H1 (cell line): ENCODE data around the gene ANKRD31. TPM values are rescaled to one million over a fixed set of nuclear protein-coding genes. Genes with fewer than 3 reads are reported as not detected.
"Not testable (repeated sequence)": the region's sequence is repeated elsewhere in the genome, so short reads cannot be mapped to it uniquely, and the experiment has no call there.

Experiments
- CTCF ChIA-PET: fragments of 300-600 bp; sonication (Branson Sonifier 250); formaldehyde crosslinking; loops from one replicate; lab custom pipeline; 2021; ENCODE audit not compliant: partially characterized antibody; lab: Charles Lee
- POLR2A ChIA-PET: fragments of 300-600 bp; sonication (Branson Sonifier 250); formaldehyde crosslinking; loops from one replicate; lab custom pipeline; 2021; ENCODE audit warnings: inconsistent platforms; ENCODE audit not compliant: partially characterized antibody; lab: Charles Lee
- DNase-seq, 2 experiments: peaks; one replicate each; pipeline versions ENCODE4 v3.0.0 to v3.0.0-alpha.2; 2010 to 2022; ENCODE audit warnings: low spot score in 2 of 2, low read depth in 1 of 2, mixed read lengths in 1 of 2
- FAIRE-seq: peaks from 2 replicates; lab custom pipeline; 2011; peaks lifted over from hg19 to GRCh38; lab: Jason Lieb, UNC
- H2AFZ ChIP-seq: 2 replicates; pipeline ENCODE4 v1.8.1; 2012; ENCODE audit warnings: low read length, inconsistent platforms
- H2AK5ac ChIP-seq: 2 replicates; pipeline ENCODE4 v1.6.1; 2013; ENCODE audit warnings: low read depth, low read length
- H2BK120ac ChIP-seq: replicated peaks from 2 replicates; pipeline ENCODE3; 2013; ENCODE audit warnings: low read depth, low read length, inconsistent platforms
- H2BK12ac ChIP-seq: 2 replicates; pipeline ENCODE4 v1.6.1; 2013; ENCODE audit warnings: low read depth, low read length
- H2BK15ac ChIP-seq: 2 replicates; pipeline ENCODE4 v1.6.1; 2013; ENCODE audit warnings: low read length
- H2BK20ac ChIP-seq: 2 replicates; pipeline ENCODE4 v1.6.1; 2013; ENCODE audit warnings: low read length
- H2BK5ac ChIP-seq: 2 replicates; pipeline ENCODE4 v1.6.1; 2013; ENCODE audit warnings: low read depth, low read length
- H3K14ac ChIP-seq: 2 replicates; pipeline ENCODE4 v1.6.1; 2013; ENCODE audit warnings: inconsistent platforms; ENCODE audit not compliant: insufficient read length
- H3K18ac ChIP-seq: 2 replicates; pipeline ENCODE4 v1.6.1; 2013; ENCODE audit warnings: low read length; ENCODE audit errors: extremely low read depth
- H3K23ac ChIP-seq: 2 replicates; pipeline ENCODE4 v1.6.1; 2013; ENCODE audit warnings: inconsistent platforms; ENCODE audit not compliant: insufficient read length
- H3K23me2 ChIP-seq: 2 replicates; pipeline ENCODE4 v1.6.1; 2013; ENCODE audit warnings: low read depth, low read length
- H3K27ac ChIP-seq: 2 replicates; pipeline ENCODE4 v1.6.1; 2011; ENCODE audit warnings: low read depth, low read length, inconsistent platforms
- H3K27me3 ChIP-seq, 4 experiments: replicated peaks in 1 of 4; 1 replicate in 1 of 4; 2 replicates in 3 of 4; pipeline versions ENCODE4 v1.6.1 to v1.8.1; 2011 to 2013; ENCODE audit warnings: low read length in 3 of 4, mild to moderate bottlenecking in 3 of 4, inconsistent platforms in 2 of 4, mixed read lengths in 2 of 4, moderate library complexity in 1 of 4; ENCODE audit not compliant: control insufficient read depth in 3 of 4, insufficient read depth in 3 of 4; ENCODE audit errors: extremely low read depth in 1 of 4
- H3K36me3 ChIP-seq, 4 experiments: 2 replicates each; pipeline versions ENCODE4 v1.6.1 to v1.8.1; 2011 to 2013; ENCODE audit warnings: mild to moderate bottlenecking in 4 of 4, low read length in 3 of 4, moderate library complexity in 2 of 4, control low read depth in 1 of 4, inconsistent platforms in 1 of 4; ENCODE audit not compliant: insufficient read depth in 4 of 4, control insufficient read depth in 2 of 4
- H3K4ac ChIP-seq: replicated peaks from 2 replicates; pipeline ENCODE3; 2013; ENCODE audit warnings: low read length, low read depth, mixed read lengths, inconsistent platforms; ENCODE audit not compliant: insufficient read length
- H3K4me1 ChIP-seq, 4 experiments: replicated peaks in 1 of 4; 1 replicate in 1 of 4; 2 replicates in 3 of 4; pipeline versions ENCODE4 v1.6.1 to v1.8.1; 2011 to 2013; ENCODE audit warnings: low read length in 3 of 4, inconsistent platforms in 2 of 4, mixed read lengths in 1 of 4; ENCODE audit not compliant: insufficient read depth in 4 of 4, control insufficient read depth in 3 of 4
- H3K4me2 ChIP-seq, 2 experiments: 2 replicates each; pipeline versions ENCODE4 v1.6.1 to v1.8.1; 2011 to 2013; ENCODE audit warnings: low read depth in 2 of 2, low read length in 2 of 2, control low read depth in 1 of 2, inconsistent platforms in 1 of 2, mild to moderate bottlenecking in 1 of 2; ENCODE audit not compliant: insufficient read depth in 1 of 2
- H3K4me3 ChIP-seq, 4 experiments: fragments of 200-600, 300-600 bp in 1 of 4; sonication (generic), shearing (Covaris generic), sonication (Bioruptor Twin) in 1 of 4; 2 replicates each; pipeline versions ENCODE4 v1.5.1 to v1.8.1; 2011 to 2016; ENCODE audit warnings: low read length in 4 of 4, low read depth in 3 of 4, control low read depth in 2 of 4, inconsistent platforms in 2 of 4, mild to moderate bottlenecking in 2 of 4, mixed read lengths in 1 of 4, moderate library complexity in 1 of 4; ENCODE audit not compliant: insufficient read depth in 2 of 4; ENCODE audit errors: extremely low read depth in 1 of 4
- H3K56ac ChIP-seq: replicated peaks from 2 replicates; pipeline ENCODE3; 2013; ENCODE audit warnings: low read depth, mild to moderate bottlenecking, mixed read lengths, low read length, inconsistent platforms; ENCODE audit not compliant: insufficient read length
- H3K79me1 ChIP-seq: 2 replicates; pipeline ENCODE4 v1.6.1; 2013; ENCODE audit warnings: low read depth, low read length, control low read depth
- H3K79me2 ChIP-seq, 2 experiments: 2 replicates each; pipeline versions ENCODE4 v1.6.1 to v1.8.1; 2012 to 2013; ENCODE audit warnings: low read length in 2 of 2, mild to moderate bottlenecking in 2 of 2, inconsistent platforms in 1 of 2; ENCODE audit not compliant: insufficient read depth in 2 of 2, control insufficient read depth in 1 of 2
- H3K9ac ChIP-seq, 4 experiments: replicated peaks in 1 of 4; 1 replicate in 1 of 4; 2 replicates in 3 of 4; pipeline versions ENCODE4 v1.6.1 to v1.8.1; 2011 to 2013; ENCODE audit warnings: low read depth in 3 of 4, low read length in 3 of 4, control low read depth in 2 of 4, mild to moderate bottlenecking in 2 of 4, moderate library complexity in 2 of 4, inconsistent platforms in 1 of 4; ENCODE audit errors: extremely low read depth in 1 of 4
- H3K9me3 ChIP-seq, 2 experiments: 2 replicates each; pipeline versions ENCODE4 v1.6.1 to v1.8.1; 2012 to 2013; ENCODE audit warnings: mild to moderate bottlenecking in 2 of 2, moderate library complexity in 2 of 2, control low read depth in 1 of 2, inconsistent platforms in 1 of 2, low read depth in 1 of 2, low read length in 1 of 2, mixed read lengths in 1 of 2; ENCODE audit not compliant: insufficient read depth in 2 of 2
- H4K20me1 ChIP-seq, 2 experiments: replicated peaks in 1 of 2; 2 replicates each; pipeline versions ENCODE3 to v1.8.1; 2011 to 2013; ENCODE audit warnings: inconsistent platforms in 2 of 2, low read length in 2 of 2, mild to moderate bottlenecking in 1 of 2; ENCODE audit not compliant: insufficient read depth in 2 of 2, control insufficient read depth in 1 of 2
- H4K5ac ChIP-seq: 2 replicates; pipeline ENCODE4 v1.6.1; 2013; ENCODE audit warnings: low read length, low read depth, mixed read lengths, inconsistent platforms; ENCODE audit not compliant: insufficient read length
- H4K8ac ChIP-seq: 2 replicates; pipeline ENCODE4 v1.8.0; 2013; ENCODE audit warnings: mild to moderate bottlenecking, moderate library complexity, low read length, inconsistent platforms; ENCODE audit not compliant: insufficient read depth; ENCODE audit errors: extremely low read depth
- H4K91ac ChIP-seq: replicated peaks from 2 replicates; pipeline ENCODE3; 2013; ENCODE audit warnings: low read length, mixed read lengths, inconsistent platforms; ENCODE audit not compliant: insufficient read length
- WGBS, 2 experiments: shearing (Covaris generic) in 1 of 2; methylation state at CpG; one replicate each; pipeline versions ENCODE4 v1.1.6 to v1.1.7; 2013 to 2015; ENCODE audit warnings: low lambda C conversion rate in 2 of 2, mixed read lengths in 2 of 2, inconsistent platforms in 1 of 2, low coverage in 1 of 2, missing lambda C conversion rate in 1 of 2; ENCODE audit not compliant: insufficient replicate concordance in 2 of 2, insufficient coverage in 1 of 2, insufficient read length in 1 of 2; ENCODE audit errors: extremely low coverage in 1 of 2, missing lambda C conversion rate in 1 of 2; 5-methylcytosine and 5-hydroxymethylcytosine counted together
- polyA plus RNA-seq, 7 experiments: library from polyadenylated mRNA; depleted of rRNA in 3 of 7; stranded (reverse) in 5 of 7; unstranded in 2 of 7; fragments of >200 nt in 5 of 7; fragments of 200-250 nt in 2 of 7; gene quantifications; 1 replicate in 5 of 7; 2 replicates in 1 of 7; 4 replicates in 1 of 7; pipeline versions ENCODE4 v1.2.1 to v1.2.3, GENCODE V29; 2011 to 2013; ENCODE audit warnings: missing spikeins in 2 of 7, mixed read lengths in 2 of 7
- total RNA-seq: library from RNA; stranded (reverse); fragmentation: NEBNext Ultra II Directional; extraction: Animal tissue kit (Norgen Biotek cat#: 25700); gene quantifications from 2 replicates; pipeline ENCODE4 v1.2.1, GENCODE V29; 2021

The ANKRD31 gene
- total and polyA plus RNA-seq, 2 of the 8 experiments (the other 6 are each of a cell fraction or from before 2014, with no cell fraction given): 0.05 to 0.06 TPM

DNA sequence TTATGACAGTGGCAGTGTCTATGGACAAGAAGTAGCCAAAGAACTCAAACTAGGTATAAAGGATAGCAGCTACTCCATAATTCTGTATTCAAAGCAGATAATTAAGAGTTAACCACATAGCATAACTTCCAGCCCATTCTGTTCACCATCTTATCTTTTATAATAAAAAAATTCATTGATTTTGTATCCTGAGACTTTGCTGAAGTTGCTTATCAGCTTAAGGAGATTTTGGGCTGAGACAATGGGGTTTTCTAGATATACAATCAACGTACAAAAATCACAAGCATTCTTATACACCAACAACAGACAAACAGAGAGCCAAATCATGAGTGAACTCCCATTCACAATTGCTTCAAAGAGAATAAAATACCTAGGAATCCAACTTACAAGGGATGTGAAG lies 122.4 kb downstream of the ANKRD31 start:
- H3K56ac ChIP-seq, H3K4me1 ChIP-seq, H3K27ac ChIP-seq, H3K4me3 ChIP-seq, H2BK20ac ChIP-seq, H4K91ac ChIP-seq, H2BK15ac ChIP-seq, H3K4ac ChIP-seq, H3K79me2 ChIP-seq, DNase-seq, H4K5ac ChIP-seq, H3K4me2 ChIP-seq, POLR2A ChIA-PET, H3K27me3 ChIP-seq, H3K18ac ChIP-seq, H3K14ac ChIP-seq, H2BK120ac ChIP-seq, H2AFZ ChIP-seq, H4K20me1 ChIP-seq, H3K36me3 ChIP-seq, FAIRE-seq, H4K8ac ChIP-seq, H2AK5ac ChIP-seq, H2BK12ac ChIP-seq, H3K23ac ChIP-seq, H3K23me2 ChIP-seq, H3K9me3 ChIP-seq, H2BK5ac ChIP-seq, H3K79me1 ChIP-seq, H3K9ac ChIP-seq: not testable (repeated sequence)
- 86% methylated on average over 1 of the region's 1 CpG; no CpG with 5 or more reads in 1 of the 2 experiments for WGBS, 2 experiments
- CTCF ChIA-PET: interaction anchor here (0.9 kb wide), 1 partner anchor 59 kb away, joined by 3 read pairs; no protein-coding TSS in a partner anchor
